GM06990 (cell line): ENCODE measurements around the gene MAF.

Experiments used
- DNase-seq: peaks from one replicate; pipeline ENCODE4 v3.0.0-alpha.2; 2011; ENCODE audit not compliant: insufficient read length; ENCODE audit errors: extremely low read depth
- H3K27me3 ChIP-seq: replicated peaks from 2 replicates; pipeline ENCODE4 v1.6.0; 2011; ENCODE audit warnings: low read length; ENCODE audit not compliant: control insufficient read depth, insufficient read depth
- H3K36me3 ChIP-seq: 2 replicates; pipeline ENCODE4 v1.5.1; 2011; ENCODE audit warnings: low read length; ENCODE audit not compliant: control insufficient read depth, insufficient read depth
- H3K4me3 ChIP-seq: replicated peaks from 2 replicates; pipeline ENCODE4 v1.5.1; 2011; ENCODE audit warnings: low read depth, mild to moderate bottlenecking, control low read depth, low read length
- CTCF ChIP-seq: IDR thresholded peaks from 2 replicates; pipeline ENCODE4 v1.5.1; 2011; ENCODE audit warnings: low read length, control low read depth, mild to moderate bottlenecking, inconsistent platforms; ENCODE audit not compliant: insufficient read depth, poor library complexity, severe bottlenecking

Gene MAF

DNA sequence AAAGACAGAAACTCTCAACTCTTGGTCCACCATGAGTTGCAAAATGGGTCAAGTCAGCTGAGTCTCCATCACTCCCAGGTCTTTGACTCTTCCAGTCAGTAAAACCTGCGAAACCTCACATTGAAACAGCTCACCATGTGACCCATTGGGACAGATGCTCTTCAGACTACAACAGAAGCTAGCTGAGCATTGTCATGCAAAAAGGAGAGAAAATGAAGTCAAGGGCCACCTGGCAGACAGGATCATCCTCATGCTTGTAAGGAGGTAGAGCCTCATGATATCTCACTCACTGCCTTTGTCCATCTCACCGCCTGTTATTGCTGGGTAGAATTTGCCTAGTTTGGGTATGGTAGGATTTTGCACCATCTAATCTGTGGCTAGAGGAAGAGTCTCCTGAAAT, 50.2 kb downstream of the MAF start:
- H3K36me3 ChIP-seq: no peaks in the 10 kb centered on the region
- no peak for DNase-seq
- no peak overlapping the region for H3K4me3 ChIP-seq
- no peak for TF ChIP-seq CTCF
- H3K27me3 ChIP-seq: peaks cover 5% of the 10 kb centered on the region

DNA sequence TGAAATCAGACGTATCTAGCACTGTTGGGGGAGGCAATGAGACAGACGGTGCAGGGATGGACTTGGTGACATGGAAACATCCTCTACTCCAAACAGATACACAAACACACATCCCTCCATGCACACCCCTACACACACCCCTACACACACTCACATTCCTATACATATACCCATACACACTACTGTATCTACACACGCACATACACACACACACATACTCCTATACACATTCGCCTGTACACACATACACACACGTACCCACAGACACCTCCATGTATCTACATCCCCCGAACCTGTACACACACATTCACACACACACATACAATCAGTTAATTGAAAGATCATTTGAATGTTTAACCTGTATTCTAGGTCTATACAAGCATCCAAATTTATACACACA, 53.5 kb downstream of the MAF start:
- Histone ChIP-seq H3K4me3 (no peak overlapping the region), H3K36me3 (no peaks in the 10 kb centered on the region), H3K27me3 (peaks cover 1% of the 10 kb centered on the region; the same call in 1 of the 2 replicates)
- DNase-seq: no peak
- TF ChIP-seq CTCF: no peak
